Liver (tissue), 9 donors: ENCODE data around the gene S100A5. TPM values are rescaled to one million over a fixed set of nuclear protein-coding genes. Genes with fewer than 3 reads are reported as not detected.

Source experiments
- DNase-seq: peaks from one replicate; pipeline ENCODE4 v3.0.0-alpha.2; 2017; ENCODE audit warnings: low spot score
- H3K27ac ChIP-seq, 2 donors: one replicate each; pipeline ENCODE4 v1.7.0; 2013; ENCODE audit warnings: inconsistent platforms in 2 of 2, low read length in 2 of 2, control low read depth in 1 of 2, low read depth in 1 of 2, mild to moderate bottlenecking in 1 of 2
- H3K27me3 ChIP-seq, 4 donors: one replicate each; pipeline versions ENCODE4 v1.6.1 to v1.7.0; 2013; ENCODE audit warnings: low read length in 3 of 4, inconsistent platforms in 1 of 4, mild to moderate bottlenecking in 1 of 4, moderate library complexity in 1 of 4; ENCODE audit not compliant: control insufficient read depth in 4 of 4, insufficient read depth in 4 of 4
- H3K36me3 ChIP-seq, 4 donors: one replicate each; pipeline versions ENCODE4 v1.6.1 to v1.7.0; 2013; ENCODE audit warnings: low read length in 3 of 4, mild to moderate bottlenecking in 3 of 4, low read depth in 1 of 4, moderate library complexity in 1 of 4; ENCODE audit not compliant: control insufficient read depth in 4 of 4, insufficient read depth in 3 of 4
- H3K4me1 ChIP-seq, 4 donors: one replicate each; pipeline versions ENCODE4 v1.6.1 to v1.7.0; 2013; ENCODE audit warnings: low read length in 3 of 4, mild to moderate bottlenecking in 3 of 4, moderate library complexity in 1 of 4; ENCODE audit not compliant: control insufficient read depth in 4 of 4, insufficient read depth in 4 of 4
- H3K4me3 ChIP-seq, 3 donors: one replicate each; pipeline versions ENCODE4 v1.6.1 to v1.7.0; 2013; ENCODE audit warnings: low read length in 3 of 3, control low read depth in 1 of 3, low read depth in 1 of 3, mild to moderate bottlenecking in 1 of 3
- H3K9ac ChIP-seq, 2 donors: one replicate each; pipeline ENCODE4 v1.7.0; 2013; ENCODE audit warnings: low read length in 2 of 2, mild to moderate bottlenecking in 2 of 2, moderate library complexity in 2 of 2, control low read depth in 1 of 2, low read depth in 1 of 2
- H3K9me3 ChIP-seq, 4 donors: one replicate each; pipeline versions ENCODE4 v1.6.1 to v1.7.0; 2013; ENCODE audit warnings: low read length in 3 of 4; ENCODE audit not compliant: control insufficient read depth in 4 of 4
- ATF3 ChIP-seq: IDR thresholded peaks from 2 replicates; pipeline ENCODE4 v1.6.1; 2016; ENCODE audit warnings: antibody characterized with exemption
- CTCF ChIP-seq: fragments of 150-350 bp; IDR thresholded peaks from 2 replicates; pipeline ENCODE4 v1.5.1; 2017; ENCODE audit warnings: improper control_type of control experiment, low read depth, low read length; ENCODE audit not compliant: missing input control
- EGR1 ChIP-seq, 2 donors: IDR thresholded peaks; 2 replicates each; pipeline ENCODE4 v1.6.1; 2016 to 2018; ENCODE audit warnings: antibody characterized with exemption in 2 of 2, low read depth in 2 of 2
- FOXA1 ChIP-seq: IDR thresholded peaks from 2 replicates; pipeline ENCODE4 v1.6.1; 2016; ENCODE audit warnings: antibody characterized with exemption
- GABPA ChIP-seq, 2 donors: IDR thresholded peaks in 1 of 2; conservative IDR thresholded peaks in 1 of 2; 2 replicates each; pipeline ENCODE4 v1.6.1; 2016; ENCODE audit warnings: antibody characterized with exemption in 2 of 2, mild to moderate bottlenecking in 1 of 2, moderate library complexity in 1 of 2
- HNF4A ChIP-seq, 2 donors: conservative IDR thresholded peaks; 2 replicates each; pipeline ENCODE4 v1.6.1; 2016; ENCODE audit warnings: antibody characterized with exemption in 2 of 2, mild to moderate bottlenecking in 2 of 2
- JUND ChIP-seq, 2 donors: IDR thresholded peaks; 2 replicates each; pipeline ENCODE4 v1.6.1; 2016; ENCODE audit warnings: antibody characterized with exemption in 2 of 2
- MAX ChIP-seq: IDR thresholded peaks from 2 replicates; pipeline ENCODE4 v1.6.1; 2016; ENCODE audit warnings: antibody characterized with exemption
- NR2F2 ChIP-seq: IDR thresholded peaks from 2 replicates; pipeline ENCODE4 v1.6.1; 2016; ENCODE audit warnings: antibody characterized with exemption
- RAD21 ChIP-seq, 2 donors: IDR thresholded peaks; 2 replicates each; pipeline ENCODE4 v1.6.1; 2016; ENCODE audit warnings: antibody characterized with exemption in 2 of 2, mild to moderate bottlenecking in 2 of 2
- REST ChIP-seq: IDR thresholded peaks from 2 replicates; pipeline ENCODE4 v1.6.1; 2016; ENCODE audit warnings: antibody characterized with exemption, mild to moderate bottlenecking
- SP1 ChIP-seq: IDR thresholded peaks from 2 replicates; pipeline ENCODE4 v1.6.1; 2018; ENCODE audit warnings: antibody characterized with exemption, mild to moderate bottlenecking
- ZBTB33 ChIP-seq: IDR thresholded peaks from 2 replicates; pipeline ENCODE4 v1.6.1; 2016; ENCODE audit warnings: antibody characterized with exemption
- WGBS: extraction: QIAGEN DNeasy Blood & Tissue Kit; methylation state at CpG from one replicate; pipeline ENCODE4 v1.1.7; 2013; 5-methylcytosine and 5-hydroxymethylcytosine counted together
- polyA plus RNA-seq, 2 donors: library from polyadenylated mRNA; stranded (reverse) in 1 of 2; unstranded in 1 of 2; fragments of 200-250 nt in 1 of 2; fragments of >200 nt in 1 of 2; fragmentation: Nextera tagmentation in 1 of 2; extraction: Ambion mirVana in 1 of 2; gene quantifications; one replicate each; pipeline versions ENCODE4 v1.2.1 to v1.2.3, GENCODE V29; 2013 to 2015
- total RNA-seq, 2 donors: library from RNA; depleted of rRNA; stranded (reverse); fragments of >200 nt; gene quantifications; one replicate each; pipeline ENCODE4 v1.2.3, GENCODE V29; 2014
- donor health status: healthy.
- donor health status: healthy.
- donor health status: healthy.
- donor health status: healthy.
- donor health status: healthy.

The S100A5 gene
- total and polyA plus RNA-seq, 4 donors = not detected

- H3K4me1 ChIP-seq = no peaks in the 10 kb centered on the region
- H3K9me3 ChIP-seq = no peaks in the 10 kb centered on the region
- H3K36me3 ChIP-seq = no peaks in the 10 kb centered on the region
- no peak overlapping the region for H3K27ac ChIP-seq
- H3K27me3 ChIP-seq = no peaks in the 10 kb centered on the region
- 74% methylated on average over 14 of the region's 14 CpGs for WGBS
- no peak overlapping the region for H3K9ac ChIP-seq
- H3K4me3 ChIP-seq = no peak overlapping the region
- no peak for TF ChIP-seq ZBTB33
- TF ChIP-seq GABPA (IDR thresholded peaks at IDR 0.05 in 1 of 2, conservative IDR thresholded peaks at IDR 0.05 in 1 of 2) = no peak
- TF ChIP-seq REST = no peak
- TF ChIP-seq CTCF = no peak
- TF ChIP-seq EGR1 (IDR thresholded peaks at IDR 0.05; ENCODE audit: low read depth in 2 of 2) = no peak
- DNase-seq = no peak
These were observed 6.2 kb upstream of the S100A5 start for GRCh38 chr1:153546796-153547559.

GRCh38 chr1:153546371-153546770 lies 5.6 kb upstream of the S100A5 start:
- no peak overlapping the region for H3K9ac ChIP-seq
- WGBS = 90% methylated on average over 8 of the region's 8 CpGs
- H3K27me3 ChIP-seq = no peaks in the 10 kb centered on the region
- no peak overlapping the region for H3K4me3 ChIP-seq
- H3K9me3 ChIP-seq = no peaks in the 10 kb centered on the region
- no peak for DNase-seq
- H3K36me3 ChIP-seq = no peaks in the 10 kb centered on the region
- H3K27ac ChIP-seq = no peak overlapping the region
- TF ChIP-seq ATF3 = no peak
- no peak for TF ChIP-seq RAD21 (IDR thresholded peaks at IDR 0.05)
- TF ChIP-seq NR2F2 = no peak
- TF ChIP-seq FOXA1 = no peak
- no peak for TF ChIP-seq EGR1 (IDR thresholded peaks at IDR 0.05; ENCODE audit: low read depth in 2 of 2)
- no peak for TF ChIP-seq MAX
- TF ChIP-seq JUND (IDR thresholded peaks at IDR 0.05) = no peak
- TF ChIP-seq ZBTB33 = no peak
- no peak for TF ChIP-seq SP1
- TF ChIP-seq HNF4A (conservative IDR thresholded peaks at IDR 0.05) = no peak
- no peak for TF ChIP-seq CTCF
- H3K4me1 ChIP-seq = no peaks in the 10 kb centered on the region
